Measurements from ENCODE around the gene PCDHB14. TPM values are rescaled to one million over a fixed set of nuclear protein-coding genes. Genes with fewer than 3 reads are reported as not detected.

Gene PCDHB14
- total RNA-seq, 8 experiments from 2014 or later, result 1.2 to 16.7 (median 6.5) TPM

DNA sequence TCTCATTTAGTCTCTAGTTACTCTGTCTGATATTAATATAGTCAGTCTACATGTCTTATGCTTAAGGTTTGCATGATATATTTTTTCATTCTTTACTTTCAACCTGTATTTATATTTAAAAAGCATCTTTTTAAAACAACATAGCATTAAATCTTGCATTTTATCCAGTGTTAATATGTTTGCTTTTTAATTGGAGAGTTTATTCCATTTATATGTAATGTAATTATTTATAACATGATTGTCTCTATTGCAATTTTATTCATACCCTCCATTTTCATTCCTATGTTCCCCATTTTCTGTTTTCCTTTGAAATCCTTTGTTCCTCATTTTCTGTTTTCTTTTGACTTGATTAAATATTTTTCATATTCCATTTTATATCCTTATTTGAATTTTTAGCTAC, 35.3 kb downstream of the PCDHB14 start:
- no peak overlapping the region for H3K27ac ChIP-seq

DNA sequence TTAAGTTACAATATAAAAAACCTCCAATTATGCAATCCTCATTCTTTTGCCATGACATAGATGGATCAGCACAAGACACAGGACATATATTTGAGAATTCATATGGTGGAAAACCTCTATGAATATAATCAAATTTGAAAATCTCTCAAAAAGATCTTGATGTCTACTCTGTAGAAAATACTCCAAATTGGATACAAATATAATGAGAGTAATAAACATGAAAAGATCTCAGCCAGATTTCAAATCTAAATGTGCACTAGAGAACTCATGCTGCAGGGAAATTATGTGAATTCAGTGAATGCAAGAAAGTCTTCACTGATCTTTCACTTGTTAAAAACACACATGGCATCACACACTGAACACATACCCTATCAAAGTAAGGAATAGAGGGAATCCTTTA, 35.8 kb downstream of the PCDHB14 start:
- in situ Hi-C loops (cut with MboI; ENCODE audit: low pct_unique_long_range_greater_than_20kb in 2 of 9, low sequenced_read_pairs in 9 of 9, unreplicated experiment in 9 of 9), result loop anchor here in 1 of 9 experiments (25.0 kb wide), 1 partner anchor 97 kb away; the partner anchor contains the start of genes PCDHB6 and PCDHB7
- no peak for ATAC-seq (replicated peaks in 6 of 8)
- H3K27ac ChIP-seq, result no peak overlapping the region
- no peak overlapping the region for H3K4me3 ChIP-seq
- no peaks in the 10 kb centered on the region for H3K4me1 ChIP-seq (replicated peaks in 1 of 2)

More for the DNA sequence above, 35.3 kb downstream of the PCDHB14 start:
- in situ Hi-C loops (cut with MboI; ENCODE audit: low pct_unique_long_range_greater_than_20kb in 2 of 9, low sequenced_read_pairs in 9 of 9, unreplicated experiment in 9 of 9), result loop anchor here in 1 of 9 experiments (25.0 kb wide), 1 partner anchor 96 kb away; the partner anchor contains the start of genes PCDHB6 and PCDHB7
- no peak for ATAC-seq (replicated peaks in 6 of 8)
- no peak overlapping the region for H3K4me3 ChIP-seq
- H3K4me1 ChIP-seq (replicated peaks in 1 of 2), result no peaks in the 10 kb centered on the region

DNA sequence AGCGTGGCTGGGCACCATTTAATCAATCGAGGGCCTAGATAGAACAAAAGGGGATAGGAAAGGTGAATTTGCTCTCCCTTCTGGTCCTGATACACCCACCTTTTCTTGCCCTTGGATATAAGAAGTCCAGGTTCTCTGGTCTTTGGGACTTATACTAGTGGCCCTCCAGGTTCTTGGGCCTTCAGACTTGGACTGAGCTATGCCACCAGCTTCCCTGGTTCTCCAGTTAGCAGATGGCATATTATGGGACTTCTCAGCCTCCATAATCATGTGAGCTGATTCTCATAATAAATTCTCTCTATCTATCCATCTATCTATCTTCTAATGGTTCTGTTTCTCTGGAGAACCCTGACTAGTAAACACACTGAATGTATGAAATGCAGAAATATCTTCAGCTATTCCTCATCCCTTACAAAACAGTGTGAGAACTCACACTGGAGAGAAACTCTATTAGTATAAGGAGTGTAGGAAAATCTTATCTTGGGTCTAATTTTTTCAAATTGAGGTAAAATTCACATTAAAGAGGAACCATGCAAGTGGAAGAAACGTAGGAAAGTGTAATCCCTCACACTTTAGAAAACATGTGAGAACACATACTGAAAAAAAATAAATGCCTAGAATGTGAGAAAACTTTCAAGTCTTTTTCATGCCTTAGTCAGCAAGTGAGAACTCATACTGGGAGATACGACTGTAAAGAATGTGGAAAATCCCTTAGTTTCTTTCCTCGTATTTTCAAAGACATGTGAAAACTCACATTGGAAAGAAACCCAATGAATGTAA, 37.5 kb downstream of the PCDHB14 start:
- no peak overlapping the region for H3K27ac ChIP-seq
- no peak overlapping the region for H3K4me3 ChIP-seq
- ATAC-seq (replicated peaks in 6 of 8), result no peak
- in situ Hi-C loops (cut with MboI; ENCODE audit: low pct_unique_long_range_greater_than_20kb in 2 of 9, low sequenced_read_pairs in 9 of 9, unreplicated experiment in 9 of 9), result loop anchor here in 1 of 9 experiments (25.0 kb wide), 1 partner anchor 98 kb away; the partner anchor contains the start of genes PCDHB6 and PCDHB7
- 21 to 69% (median 48%) methylated on average over 1 to 5 of the region's 5 CpGs for WGBS, 10 experiments
- no peaks in the 10 kb centered on the region for H3K4me1 ChIP-seq (replicated peaks in 1 of 2)

DNA sequence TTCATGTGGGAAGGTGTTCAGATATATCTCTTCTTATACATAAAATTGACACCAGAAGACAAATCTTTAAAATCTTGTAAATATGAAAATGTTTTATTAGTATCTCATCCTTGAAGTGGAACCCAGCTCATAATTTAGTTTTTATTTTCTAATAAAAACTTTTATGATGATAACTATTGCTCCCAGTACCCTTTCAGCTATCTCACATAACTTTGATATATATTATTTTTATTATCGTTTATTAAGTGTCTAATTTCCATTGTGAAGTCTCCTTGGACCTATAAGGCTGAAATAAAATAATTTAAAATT, 38.0 kb downstream of the PCDHB14 start:
- Histone ChIP-seq H3K4me1 (replicated peaks in 1 of 2) (no peaks in the 10 kb centered on the region), H3K4me3 (no peak overlapping the region), H3K27ac (no peak overlapping the region)
- in situ Hi-C loops (cut with MboI; ENCODE audit: low pct_unique_long_range_greater_than_20kb in 2 of 9, low sequenced_read_pairs in 9 of 9, unreplicated experiment in 9 of 9), result loop anchor here in 1 of 9 experiments (25.0 kb wide), 1 partner anchor 99 kb away; the partner anchor contains the start of genes PCDHB6 and PCDHB7
- ATAC-seq (replicated peaks in 6 of 8), result no peak
- 10 to 100% (median 34%) methylated on average over 1 of the region's 1 CpG; no CpG with 5 or more reads in 2 of the 10 experiments for WGBS, 10 experiments

DNA sequence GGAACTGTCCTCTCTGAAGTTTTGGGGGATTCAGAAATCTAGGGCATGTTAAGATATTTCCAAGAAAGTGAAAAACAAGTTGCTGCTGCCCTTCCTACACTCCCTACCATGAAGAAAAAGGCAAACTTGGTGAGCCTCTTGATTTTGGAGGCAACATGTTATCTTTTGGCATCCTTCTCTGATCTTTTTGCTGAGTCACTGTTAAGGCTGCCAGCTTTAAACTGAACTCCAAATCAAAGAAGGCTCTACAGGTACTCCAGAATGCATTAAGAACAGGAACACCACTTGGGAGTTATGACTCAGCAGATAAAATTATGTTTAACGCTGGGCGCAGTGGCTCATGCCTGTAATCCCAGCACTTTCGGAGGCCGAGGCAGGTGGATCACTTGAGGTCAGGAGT, 46.1 kb downstream of the PCDHB14 start:
- Histone ChIP-seq H3K4me1 (replicated peaks in 1 of 2) (no peaks in the 10 kb centered on the region), H3K4me3 (no peak overlapping the region), H3K27ac (no peak overlapping the region)
- in situ Hi-C loops (cut with MboI; ENCODE audit: low pct_unique_long_range_greater_than_20kb in 2 of 9, low sequenced_read_pairs in 9 of 9, unreplicated experiment in 9 of 9), result loop anchor here in 1 of 9 experiments (25.0 kb wide), 1 partner anchor 107 kb away; the partner anchor contains the start of genes PCDHB6 and PCDHB7
- WGBS, 10 experiments, result 50 to 100% (median 88%) methylated on average over 1 to 4 of the region's 4 CpGs; no CpG with 5 or more reads in 2 of the 10 experiments
- ATAC-seq (replicated peaks in 6 of 8), result no peak

DNA sequence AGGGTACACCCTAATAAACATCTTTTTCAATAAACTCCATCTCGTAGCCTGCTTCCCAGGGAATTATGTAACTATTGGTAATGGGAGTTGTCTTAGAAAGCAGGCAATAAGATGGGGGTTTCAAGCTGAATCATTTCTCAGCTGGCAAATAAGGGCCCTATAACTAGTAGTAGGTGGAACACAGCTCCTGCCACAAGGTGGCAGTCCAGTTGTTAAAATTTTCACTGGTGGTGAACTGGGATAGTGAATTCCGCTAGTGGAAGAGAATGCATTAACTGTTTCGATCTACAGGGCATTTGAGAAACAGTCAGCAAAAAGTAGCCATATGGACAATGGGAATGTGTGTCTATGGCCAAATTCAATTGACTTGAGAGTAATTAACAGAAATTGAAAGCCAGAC, 49.8 kb downstream of the PCDHB14 start:
- H3K27ac ChIP-seq, result no peak overlapping the region
- WGBS, 10 experiments, result 10 to 90% (median 72%) methylated on average over 1 to 3 of the region's 3 CpGs; no CpG with 5 or more reads in 2 of the 10 experiments
- no peak overlapping the region for H3K4me3 ChIP-seq
- H3K4me1 ChIP-seq (replicated peaks in 1 of 2), result no peaks in the 10 kb centered on the region
- ATAC-seq (replicated peaks in 6 of 8), result no peak
- in situ Hi-C loops (cut with MboI; ENCODE audit: low pct_unique_long_range_greater_than_20kb in 2 of 9, low sequenced_read_pairs in 9 of 9, unreplicated experiment in 9 of 9), result loop anchor here in 1 of 9 experiments (25.0 kb wide), 1 partner anchor 111 kb away; the partner anchor contains the start of genes PCDHB6 and PCDHB7

Other genes with a start within 250 kb of the PCDHB14 start
- gene PCDHB1, start 172.0 kb upstream of the PCDHB14 start, total RNA-seq, result under 1 TPM in 7 of 8 experiments, not detected in 1; 0.04 to 0.43 (median 0.11) TPM
- 10 to 100 TPM in 5 of 8 experiments, 1 to 10 TPM in 2, under 1 TPM in 1; 0.36 to 45.7 (median 10.3) TPM for gene PCDHB2, start 128.7 kb upstream of the PCDHB14 start, total RNA-seq
- 1 to 10 TPM in 7 of 8 experiments, not detected in 1; 1.6 to 7.6 (median 2.8) TPM for gene PCDHB3, start 122.9 kb upstream of the PCDHB14 start, total RNA-seq
- gene PCDHB4, start 101.5 kb upstream of the PCDHB14 start, total RNA-seq, result 1 to 10 TPM in 4 of 8 experiments, under 1 TPM in 4; 0.20 to 2.0 (median 1.2) TPM
- gene PCDHB5, start 88.1 kb upstream of the PCDHB14 start, total RNA-seq, result 10 to 100 TPM in 3 of 8 experiments, 1 to 10 TPM in 1, under 1 TPM in 3, not detected in 1; 0.27 to 51.6 (median 8.5) TPM
- gene PCDHB6, start 73.3 kb upstream of the PCDHB14 start, total RNA-seq, result 1 to 10 TPM in 4 of 8 experiments, under 1 TPM in 3, not detected in 1; 0.28 to 2.8 (median 2.3) TPM
- 1 to 10 TPM in 3 of 8 experiments, under 1 TPM in 5; 0.20 to 2.0 (median 0.50) TPM for gene PCDHB7, start 50.7 kb upstream of the PCDHB14 start, total RNA-seq
- gene PCDHB8, start 45.6 kb upstream of the PCDHB14 start, total RNA-seq, result 1 to 10 TPM in 4 of 8 experiments, under 1 TPM in 4; 0.11 to 4.4 (median 1.8) TPM
- gene PCDHB16, start 41.0 kb upstream of the PCDHB14 start, total RNA-seq, result 1 to 10 TPM in 5 of 8 experiments, under 1 TPM in 3; 0.25 to 3.4 (median 1.8) TPM
- gene PCDHB9, start 36.2 kb upstream of the PCDHB14 start, total RNA-seq, result 10 to 100 TPM in 1 of 8 experiments, 1 to 10 TPM in 6, under 1 TPM in 1; 0.72 to 10.1 (median 2.3) TPM
- 10 to 100 TPM in 1 of 8 experiments, 1 to 10 TPM in 4, under 1 TPM in 3; 0.20 to 25.4 (median 5.5) TPM for gene PCDHB10, start 31.0 kb upstream of the PCDHB14 start, total RNA-seq
- gene PCDHB11, start 23.7 kb upstream of the PCDHB14 start, total RNA-seq, result 1 to 10 TPM in 6 of 8 experiments, under 1 TPM in 2; 0.46 to 6.1 (median 3.4) TPM
- 1 to 10 TPM in 5 of 8 experiments, under 1 TPM in 3; 0.31 to 8.9 (median 2.9) TPM for gene PCDHB12, start 14.6 kb upstream of the PCDHB14 start, total RNA-seq
- gene PCDHB13, start 9.4 kb upstream of the PCDHB14 start, total RNA-seq, result 1 to 10 TPM in 7 of 8 experiments, under 1 TPM in 1; 0.25 to 6.7 (median 2.9) TPM
- gene PCDHB15, start 22.1 kb downstream of the PCDHB14 start, total RNA-seq, result 1 to 10 TPM in 6 of 8 experiments, under 1 TPM in 2; 0.25 to 8.6 (median 3.5) TPM
- 1 to 10 TPM in 1 of 8 experiments, under 1 TPM in 5, not detected in 2; 0.14 to 1.4 (median 0.54) TPM for gene SLC25A2, start 80.7 kb downstream of the PCDHB14 start, total RNA-seq
- gene TAF7, start 97.4 kb downstream of the PCDHB14 start, total RNA-seq, result 100 to 1,000 TPM in 2 of 8 experiments, 10 to 100 TPM in 6; 58.8 to 118 (median 71.3) TPM
- gene PCDHGA1, start 107.2 kb downstream of the PCDHB14 start, total RNA-seq, result 1 to 10 TPM in 2 of 8 experiments, under 1 TPM in 6; 0.23 to 1.3 (median 0.79) TPM
- gene PCDHGA2, start 115.4 kb downstream of the PCDHB14 start, total RNA-seq, result 1 to 10 TPM in 2 of 8 experiments, under 1 TPM in 6; 0.16 to 1.5 (median 0.34) TPM
- gene PCDHGA3, start 120.5 kb downstream of the PCDHB14 start, total RNA-seq, result 10 to 100 TPM in 1 of 8 experiments, 1 to 10 TPM in 1, under 1 TPM in 6; 0.05 to 32.1 (median 0.65) TPM
- 1 to 10 TPM in 3 of 8 experiments, under 1 TPM in 5; 0.33 to 4.4 (median 0.83) TPM for gene PCDHGB1, start 126.8 kb downstream of the PCDHB14 start, total RNA-seq
- gene PCDHGA4, start 131.7 kb downstream of the PCDHB14 start, total RNA-seq, result 1 to 10 TPM in 5 of 8 experiments, under 1 TPM in 3; 0.22 to 3.2 (median 1.4) TPM
- 10 to 100 TPM in 1 of 8 experiments, 1 to 10 TPM in 2, under 1 TPM in 5; 0.41 to 10.7 (median 0.83) TPM for gene PCDHGB2, start 136.7 kb downstream of the PCDHB14 start, total RNA-seq
- gene PCDHGA5, start 140.8 kb downstream of the PCDHB14 start, total RNA-seq, result 1 to 10 TPM in 2 of 8 experiments, under 1 TPM in 6; 0.16 to 5.2 (median 0.50) TPM
- gene PCDHGB3, start 146.9 kb downstream of the PCDHB14 start, total RNA-seq, result 1 to 10 TPM in 3 of 8 experiments, under 1 TPM in 5; 0.22 to 6.5 (median 0.59) TPM
- gene PCDHGA6, start 150.5 kb downstream of the PCDHB14 start, total RNA-seq, result 1 to 10 TPM in 4 of 8 experiments, under 1 TPM in 4; 0.11 to 6.9 (median 0.88) TPM
- gene PCDHGA7, start 159.4 kb downstream of the PCDHB14 start, total RNA-seq, result 1 to 10 TPM in 2 of 8 experiments, under 1 TPM in 6; 0.16 to 5.8 (median 0.52) TPM
- 10 to 100 TPM in 1 of 8 experiments, 1 to 10 TPM in 5, under 1 TPM in 2; 0.22 to 92.9 (median 1.4) TPM for gene PCDHGB4, start 164.4 kb downstream of the PCDHB14 start, total RNA-seq
- gene PCDHGA8, start 169.3 kb downstream of the PCDHB14 start, total RNA-seq, result 1 to 10 TPM in 2 of 8 experiments, under 1 TPM in 6; 0.11 to 5.7 (median 0.57) TPM
- gene PCDHGB5, start 174.6 kb downstream of the PCDHB14 start, total RNA-seq, result 10 to 100 TPM in 1 of 8 experiments, 1 to 10 TPM in 3, under 1 TPM in 4; 0.05 to 11.4 (median 0.83) TPM
- 1 to 10 TPM in 4 of 8 experiments, under 1 TPM in 4; 0.22 to 5.5 (median 1.3) TPM for gene PCDHGA9, start 179.4 kb downstream of the PCDHB14 start, total RNA-seq
- gene PCDHGB6, start 184.7 kb downstream of the PCDHB14 start, total RNA-seq, result 10 to 100 TPM in 5 of 8 experiments, 1 to 10 TPM in 3; 1.1 to 46.7 (median 31.5) TPM
- gene PCDHGA10, start 189.6 kb downstream of the PCDHB14 start, total RNA-seq, result 1 to 10 TPM; 2.1 to 7.6 (median 4.4) TPM
- 10 to 100 TPM in 2 of 8 experiments, 1 to 10 TPM in 6; 4.7 to 31.4 (median 9.2) TPM for gene PCDHGB7, start 194.3 kb downstream of the PCDHB14 start, total RNA-seq
- 1 to 10 TPM; 1.3 to 8.8 (median 3.8) TPM for gene PCDHGA11, start 197.7 kb downstream of the PCDHB14 start, total RNA-seq
- 10 to 100 TPM in 1 of 8 experiments, 1 to 10 TPM in 7; 1.0 to 16.1 (median 1.5) TPM for gene PCDHGA12, start 207.2 kb downstream of the PCDHB14 start, total RNA-seq

All from motor neuron (in vitro differentiated cells).